GM12875 (cell line): ENCODE measurements around the gene PITPNB.

ENCODE experiments used
- H3K4me3 ChIP-seq: one replicate; pipeline ENCODE4 v1.5.1; 2011; ENCODE audit warnings: low read depth, low read length, control low read depth
- CTCF ChIP-seq: IDR thresholded peaks from 2 replicates; pipeline ENCODE4 v1.5.1; 2011; ENCODE audit warnings: low read depth, mild to moderate bottlenecking, control low read depth, inconsistent platforms, low read length, moderate library complexity, borderline replicate concordance; ENCODE audit not compliant: insufficient read depth

Gene PITPNB

GRCh38 chr22:27874764-27875163 is 44.3 kb downstream of the PITPNB start:
- no peak overlapping the region for H3K4me3 ChIP-seq
- TF ChIP-seq CTCF: no peak

GRCh38 chr22:27874185-27874584 is 44.9 kb downstream of the PITPNB start:
- no peak overlapping the region for H3K4me3 ChIP-seq
- no peak for TF ChIP-seq CTCF

GRCh38 chr22:27873472-27873871 is 45.6 kb downstream of the PITPNB start:
- H3K4me3 ChIP-seq: no peak overlapping the region
- no peak for TF ChIP-seq CTCF

GRCh38 chr22:27872488-27872887 is 46.6 kb downstream of the PITPNB start:
- TF ChIP-seq CTCF: no peak
- H3K4me3 ChIP-seq: no peak overlapping the region

GRCh38 chr22:27871306-27872014 is 47.6 kb downstream of the PITPNB start:
- TF ChIP-seq CTCF: no peak
- no peak overlapping the region for H3K4me3 ChIP-seq

GRCh38 chr22:27870234-27871191 is 48.5 kb downstream of the PITPNB start:
- TF ChIP-seq CTCF: no peak
- H3K4me3 ChIP-seq: no peak overlapping the region
